ENCODE measurements around the gene SMARCAD1. TPM values are rescaled to one million over a fixed set of nuclear protein-coding genes. Genes with fewer than 3 reads are reported as not detected.
"Not testable (repeated sequence)": the region's sequence is repeated elsewhere in the genome, so short reads cannot be mapped to it uniquely, and the experiment has no call there.

The SMARCAD1 gene
- polyA plus RNA-seq, 1 donor, result 32.1 TPM

DNA sequence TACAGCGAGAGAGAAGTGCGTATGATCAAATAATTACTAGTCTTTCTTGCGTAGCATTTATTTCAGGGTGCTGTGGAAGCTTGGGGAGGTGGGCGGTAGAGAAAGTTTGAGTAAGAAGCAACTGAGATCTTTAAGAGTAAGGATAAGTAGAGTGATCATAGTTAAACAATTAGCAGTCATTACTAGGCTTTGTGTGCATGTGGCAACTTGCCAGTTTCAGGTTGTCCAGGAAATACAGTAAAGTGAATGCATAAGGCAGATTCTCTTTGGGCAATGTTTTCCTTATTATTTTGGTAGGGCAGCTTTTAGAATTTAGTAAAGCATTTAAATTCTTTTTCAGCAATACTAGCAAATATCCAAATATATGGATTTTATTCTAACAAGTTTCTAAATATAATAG lies 78.0 kb downstream of the SMARCAD1 start:
- no peak for DNase-seq
- no peak overlapping the region for H3K27ac ChIP-seq (ENCODE audit: low read length)

DNA sequence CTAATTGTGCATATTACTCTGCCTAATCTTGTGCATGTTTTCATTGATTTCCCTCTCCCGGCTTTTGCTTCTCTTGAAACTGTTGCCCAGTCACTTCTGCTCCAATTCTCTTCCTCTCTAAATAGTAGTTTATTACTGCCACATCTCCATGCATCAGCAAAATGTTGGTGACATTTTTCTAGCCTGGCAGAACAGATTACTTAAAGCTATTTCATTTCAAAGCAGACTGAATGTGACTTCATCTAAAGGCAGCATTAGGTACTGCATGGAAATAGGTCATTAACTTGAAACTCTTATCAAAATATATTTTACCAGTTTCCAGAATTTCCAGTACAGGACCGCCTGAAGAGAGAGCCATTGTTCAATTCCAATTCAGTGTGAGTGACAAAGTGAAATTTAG lies 82.6 kb downstream of the SMARCAD1 start:
- H3K36me3 ChIP-seq (ENCODE audit: control insufficient read depth, insufficient read depth, low read length), result peaks cover 11% of the 10 kb centered on the region
- H3K9me3 ChIP-seq (ENCODE audit: control insufficient read depth, low read depth, low read length), result no peaks in the 10 kb centered on the region
- H3K27ac ChIP-seq (ENCODE audit: low read length), result no peak overlapping the region
- 100% methylated on average over 1 of the region's 2 CpGs for WGBS (ENCODE audit: insufficient coverage, low lambda C conversion rate)
- no peak for DNase-seq
- H3K4me3 ChIP-seq (ENCODE audit: low read length), result no peak overlapping the region
- H3K27me3 ChIP-seq (ENCODE audit: control insufficient read depth, insufficient read depth, low read length), result no peaks in the 10 kb centered on the region
- no peaks in the 10 kb centered on the region for H3K4me1 ChIP-seq (ENCODE audit: control insufficient read depth, insufficient read depth, low read length)

More for the DNA sequence above, 78.0 kb downstream of the SMARCAD1 start:
- H3K27me3 ChIP-seq (ENCODE audit: control insufficient read depth, insufficient read depth, low read length), result no peaks in the 10 kb centered on the region
- peaks cover 36% of the 10 kb centered on the region for H3K36me3 ChIP-seq (ENCODE audit: control insufficient read depth, insufficient read depth, low read length)
- H3K4me3 ChIP-seq (ENCODE audit: low read length), result no peak overlapping the region
- H3K9me3 ChIP-seq (ENCODE audit: control insufficient read depth, low read depth, low read length), result no peaks in the 10 kb centered on the region
- 88% methylated on average over 3 of the region's 4 CpGs for WGBS (ENCODE audit: insufficient coverage, low lambda C conversion rate)
- H3K4me1 ChIP-seq (ENCODE audit: control insufficient read depth, insufficient read depth, low read length), result no peaks in the 10 kb centered on the region

DNA sequence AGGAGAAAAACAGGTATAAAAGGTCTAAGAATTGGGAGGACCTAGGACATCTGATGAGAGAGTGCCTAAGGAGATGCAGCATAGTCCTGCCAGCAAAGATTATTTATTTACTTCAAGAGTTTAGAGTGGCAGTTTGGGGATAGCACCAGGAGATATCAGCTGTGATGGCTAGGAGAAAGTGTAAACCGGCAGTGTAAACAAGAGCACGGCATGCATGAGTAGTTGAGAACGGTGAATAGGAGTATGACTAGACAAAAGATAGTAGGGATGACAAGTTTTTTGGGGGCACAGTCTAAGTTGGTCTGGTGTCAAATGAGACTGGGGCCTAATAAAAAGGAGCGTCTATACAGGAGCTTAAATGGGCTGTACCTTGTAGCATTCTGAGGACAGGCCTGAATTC lies 86.3 kb downstream of the SMARCAD1 start:
- H3K9me3 ChIP-seq (ENCODE audit: control insufficient read depth, low read depth, low read length); H3K27me3 ChIP-seq (ENCODE audit: control insufficient read depth, insufficient read depth, low read length); H3K4me3 ChIP-seq (ENCODE audit: low read length); H3K27ac ChIP-seq (ENCODE audit: low read length); H3K36me3 ChIP-seq (ENCODE audit: control insufficient read depth, insufficient read depth, low read length); H3K4me1 ChIP-seq (ENCODE audit: control insufficient read depth, insufficient read depth, low read length); DNase-seq: not testable (repeated sequence)
- no CpG with 5 or more reads among the region's 4 CpGs for WGBS (ENCODE audit: insufficient coverage, low lambda C conversion rate)

DNA sequence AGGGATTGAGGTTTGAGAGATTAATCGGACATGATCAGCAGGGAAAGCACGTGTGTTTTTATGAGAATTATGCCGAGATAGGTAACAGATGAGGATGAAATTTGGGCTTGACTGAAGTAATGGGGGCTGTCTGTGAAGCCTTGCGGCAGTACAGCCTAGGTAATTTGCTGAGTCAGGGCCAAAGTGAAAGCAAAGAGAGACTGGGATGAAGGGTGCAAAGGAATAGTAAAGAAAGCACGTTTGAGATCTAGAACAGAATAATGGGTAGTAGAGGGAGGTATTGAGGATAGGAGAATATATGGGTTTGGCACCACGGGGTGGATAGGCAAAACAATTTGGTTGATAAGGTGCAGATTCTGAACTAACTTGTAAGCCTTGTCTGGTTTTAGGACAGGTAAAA lies 87.8 kb downstream of the SMARCAD1 start:
- H3K9me3 ChIP-seq (ENCODE audit: control insufficient read depth, low read depth, low read length); H3K4me1 ChIP-seq (ENCODE audit: control insufficient read depth, insufficient read depth, low read length); H3K4me3 ChIP-seq (ENCODE audit: low read length); H3K27ac ChIP-seq (ENCODE audit: low read length); H3K36me3 ChIP-seq (ENCODE audit: control insufficient read depth, insufficient read depth, low read length); H3K27me3 ChIP-seq (ENCODE audit: control insufficient read depth, insufficient read depth, low read length); DNase-seq: not testable (repeated sequence)
- 77% methylated on average over 4 of the region's 6 CpGs for WGBS (ENCODE audit: insufficient coverage, low lambda C conversion rate)

DNA sequence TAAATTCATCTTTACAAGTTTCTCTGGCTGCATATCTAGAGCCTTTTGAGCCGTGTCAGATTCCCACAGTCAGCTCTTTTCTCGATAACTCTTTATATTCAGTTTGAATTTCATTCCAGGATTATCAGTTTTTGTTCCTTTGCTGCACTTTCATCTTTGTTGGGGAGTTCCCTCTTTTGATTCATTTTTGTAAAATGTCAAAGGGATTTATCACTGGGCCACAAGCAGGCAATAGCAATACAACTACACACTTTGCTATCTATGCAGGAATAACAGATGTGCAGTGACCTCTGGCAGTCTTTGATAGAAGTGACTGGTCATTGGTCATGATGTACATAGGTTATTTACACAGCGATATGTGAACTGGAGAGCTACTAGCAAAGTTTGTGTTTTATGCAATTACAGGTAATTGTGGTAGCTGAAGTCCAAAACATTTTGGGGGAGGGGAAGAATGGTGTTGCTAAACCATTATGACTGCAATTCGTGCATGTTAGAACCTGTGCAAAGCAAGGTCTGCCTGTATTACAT lies 91.1 kb downstream of the SMARCAD1 start:
- no peaks in the 10 kb centered on the region for H3K36me3 ChIP-seq (ENCODE audit: control insufficient read depth, insufficient read depth, low read length)
- H3K9me3 ChIP-seq (ENCODE audit: control insufficient read depth, low read depth, low read length), result no peaks in the 10 kb centered on the region
- peak; percentile 12 to 16 for DNase-seq
- 83% methylated on average over 2 of the region's 4 CpGs for WGBS (ENCODE audit: insufficient coverage, low lambda C conversion rate)
- H3K27me3 ChIP-seq (ENCODE audit: control insufficient read depth, insufficient read depth, low read length), result no peaks in the 10 kb centered on the region
- peak overlapping the region; percentile 0 for H3K27ac ChIP-seq (ENCODE audit: low read length)
- no peak overlapping the region for H3K4me3 ChIP-seq (ENCODE audit: low read length)
- peaks cover 5% of the 10 kb centered on the region for H3K4me1 ChIP-seq (ENCODE audit: control insufficient read depth, insufficient read depth, low read length)

DNA sequence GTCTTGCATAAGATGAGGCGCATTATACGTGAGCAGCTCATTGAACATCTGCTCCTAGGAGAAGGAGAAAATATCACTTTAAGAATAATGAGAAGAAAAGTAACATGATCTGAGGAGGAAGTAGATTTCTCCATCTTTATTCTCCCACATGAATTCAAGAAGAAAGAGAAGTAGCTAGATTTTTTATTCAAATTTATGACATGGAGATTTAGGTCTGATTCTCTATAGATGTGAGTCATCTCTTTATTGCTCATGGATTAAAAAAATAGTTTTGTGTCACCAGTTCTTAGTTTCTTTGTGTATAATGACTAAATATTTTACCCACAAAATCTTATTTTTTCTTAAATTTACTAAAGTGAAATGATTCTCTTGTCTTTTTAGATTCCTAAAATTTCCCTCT lies 94.5 kb downstream of the SMARCAD1 start:
- no CpG with 5 or more reads among the region's 2 CpGs for WGBS (ENCODE audit: insufficient coverage, low lambda C conversion rate)
- Histone ChIP-seq H3K27me3 (ENCODE audit: control insufficient read depth, insufficient read depth, low read length) (no peaks in the 10 kb centered on the region), H3K4me3 (ENCODE audit: low read length) (no peak overlapping the region), H3K4me1 (ENCODE audit: control insufficient read depth, insufficient read depth, low read length) (peaks cover 5% of the 10 kb centered on the region), H3K27ac (ENCODE audit: low read length) (no peak overlapping the region), H3K36me3 (ENCODE audit: control insufficient read depth, insufficient read depth, low read length) (no peaks in the 10 kb centered on the region), H3K9me3 (ENCODE audit: control insufficient read depth, low read depth, low read length) (no peaks in the 10 kb centered on the region)
- DNase-seq, result no peak

DNA sequence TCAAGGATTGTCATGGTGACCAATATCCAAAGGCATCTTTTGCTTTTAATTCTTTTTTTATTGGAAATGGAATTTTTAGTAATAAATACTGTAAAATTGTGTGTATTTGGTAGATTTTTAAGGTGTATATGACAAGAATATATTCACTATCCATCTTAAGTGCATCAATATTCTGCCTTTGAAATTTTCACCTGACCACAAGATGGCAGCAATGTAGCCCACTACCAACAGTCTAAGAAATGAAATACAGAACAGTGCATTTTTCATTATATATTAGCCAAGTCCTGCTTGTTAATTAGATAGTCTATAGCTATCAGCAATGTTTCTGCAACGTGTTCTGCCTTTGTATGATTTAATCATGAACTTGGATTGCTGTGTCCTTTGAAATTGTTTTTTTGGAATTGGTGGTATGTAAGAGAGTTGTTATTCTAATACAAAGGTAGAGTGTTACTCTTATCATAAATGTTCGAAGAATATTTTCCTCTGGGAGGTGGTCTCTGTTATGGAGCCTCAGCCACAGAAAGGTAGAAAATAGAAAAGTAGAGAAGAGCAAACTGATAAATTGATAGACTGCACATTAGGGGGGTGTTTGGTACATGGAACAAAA lies 96.8 kb downstream of the SMARCAD1 start:
- no peaks in the 10 kb centered on the region for H3K4me1 ChIP-seq (ENCODE audit: control insufficient read depth, insufficient read depth, low read length)
- no peaks in the 10 kb centered on the region for H3K36me3 ChIP-seq (ENCODE audit: control insufficient read depth, insufficient read depth, low read length)
- no peaks in the 10 kb centered on the region for H3K27me3 ChIP-seq (ENCODE audit: control insufficient read depth, insufficient read depth, low read length)
- peak; percentile 5 to 31 for DNase-seq
- no peaks in the 10 kb centered on the region for H3K9me3 ChIP-seq (ENCODE audit: control insufficient read depth, low read depth, low read length)
- WGBS (ENCODE audit: insufficient coverage, low lambda C conversion rate), result 100% methylated on average over 1 of the region's 2 CpGs
- no peak overlapping the region for H3K4me3 ChIP-seq (ENCODE audit: low read length)
- no peak overlapping the region for H3K27ac ChIP-seq (ENCODE audit: low read length)

DNA sequence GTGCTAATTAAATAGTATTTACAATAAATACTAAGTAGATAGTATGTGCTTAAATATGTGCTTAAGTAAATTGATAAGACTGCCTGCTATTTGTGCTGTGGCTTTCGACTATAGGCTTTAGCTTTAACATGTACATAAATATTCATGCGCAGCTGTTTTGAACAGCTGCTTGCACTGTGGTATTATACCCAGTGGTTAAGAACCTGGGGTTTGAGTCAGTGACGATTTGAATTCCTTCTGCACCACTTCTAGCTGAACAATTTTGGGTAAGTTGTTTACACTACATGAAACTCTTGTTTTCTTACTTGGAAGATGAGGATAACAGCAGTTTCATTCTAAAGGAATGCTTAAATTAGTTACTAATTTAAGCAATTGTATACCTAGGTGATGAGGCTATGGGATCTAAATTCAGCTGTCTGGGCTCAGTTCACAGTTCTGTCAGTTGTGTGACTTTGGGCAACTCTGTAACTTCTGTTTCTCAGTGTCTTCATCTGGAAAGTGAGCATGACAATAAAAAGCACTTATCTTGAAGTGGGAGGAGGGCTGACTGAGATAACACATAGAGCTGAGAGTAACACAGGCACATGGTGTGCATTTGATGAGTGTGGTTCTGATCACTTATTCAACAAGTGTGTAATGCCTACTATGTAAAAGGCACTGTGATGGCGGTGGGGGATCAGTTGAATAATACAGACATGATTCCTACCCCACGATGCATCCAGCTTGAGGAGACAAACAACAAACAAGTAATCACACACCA lies 98.0 kb downstream of the SMARCAD1 start:
- Histone ChIP-seq H3K27me3 (ENCODE audit: control insufficient read depth, insufficient read depth, low read length) (no peaks in the 10 kb centered on the region), H3K27ac (ENCODE audit: low read length) (no peak overlapping the region), H3K4me1 (ENCODE audit: control insufficient read depth, insufficient read depth, low read length) (no peaks in the 10 kb centered on the region), H3K4me3 (ENCODE audit: low read length) (no peak overlapping the region), H3K36me3 (ENCODE audit: control insufficient read depth, insufficient read depth, low read length) (no peaks in the 10 kb centered on the region), H3K9me3 (ENCODE audit: control insufficient read depth, low read depth, low read length) (no peaks in the 10 kb centered on the region)
- no CpG with 5 or more reads among the region's 5 CpGs for WGBS (ENCODE audit: insufficient coverage, low lambda C conversion rate)
- no peak for DNase-seq

DNA sequence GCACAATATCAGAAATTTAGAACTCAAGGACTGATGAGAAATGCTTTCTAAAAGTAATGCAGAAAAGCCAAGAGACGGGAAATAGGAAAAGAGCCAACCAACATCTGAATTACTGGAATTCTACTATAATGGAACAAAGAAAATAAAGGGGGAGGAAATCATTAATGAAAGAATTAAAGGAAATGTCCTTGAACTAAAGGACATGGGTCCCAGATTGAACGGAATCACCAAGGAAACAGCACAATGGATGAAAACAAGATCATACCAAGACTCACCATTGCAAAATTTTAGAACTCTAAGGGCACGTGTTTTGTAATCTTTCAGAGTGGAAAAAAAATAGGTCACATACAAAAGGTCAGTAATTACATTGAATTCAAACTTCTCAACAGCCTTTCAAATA lies 99.0 kb downstream of the SMARCAD1 start:
- DNase-seq, result no peak
- Histone ChIP-seq H3K4me1 (ENCODE audit: control insufficient read depth, insufficient read depth, low read length) (no peaks in the 10 kb centered on the region), H3K9me3 (ENCODE audit: control insufficient read depth, low read depth, low read length) (no peaks in the 10 kb centered on the region), H3K27ac (ENCODE audit: low read length) (no peak overlapping the region), H3K4me3 (ENCODE audit: low read length) (no peak overlapping the region), H3K36me3 (ENCODE audit: control insufficient read depth, insufficient read depth, low read length) (no peaks in the 10 kb centered on the region), H3K27me3 (ENCODE audit: control insufficient read depth, insufficient read depth, low read length) (no peaks in the 10 kb centered on the region)
- 83% methylated on average over 2 of the region's 3 CpGs for WGBS (ENCODE audit: insufficient coverage, low lambda C conversion rate)

DNA sequence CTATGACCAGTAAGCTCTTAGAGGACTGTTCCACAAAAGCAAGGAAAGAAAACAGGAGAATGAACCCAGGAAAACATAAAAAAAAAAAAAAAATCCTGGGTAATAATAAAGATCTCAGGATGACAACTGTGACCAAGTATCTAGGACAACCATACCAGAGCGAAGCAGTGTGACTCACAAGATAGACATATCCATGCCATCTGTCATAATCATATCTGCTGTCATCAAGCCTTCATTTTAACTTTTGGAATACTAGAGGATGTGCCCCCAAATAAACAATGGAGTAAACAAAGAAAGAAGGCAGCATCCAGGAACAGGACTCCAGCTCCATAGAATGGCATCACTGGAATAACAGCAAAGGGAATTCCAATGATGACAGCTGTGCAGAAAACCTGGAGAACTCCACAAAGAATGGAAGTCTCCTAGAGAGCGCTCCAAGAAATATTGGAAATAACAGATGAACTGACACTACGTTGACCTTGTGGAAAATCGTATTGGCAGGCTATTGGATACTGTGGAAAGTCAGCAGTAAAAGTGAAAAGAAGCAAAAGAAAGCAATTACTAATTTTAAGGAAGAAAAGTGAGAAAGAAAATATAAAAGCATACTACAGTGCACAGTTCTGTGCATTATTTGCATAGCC lies 99.7 kb downstream of the SMARCAD1 start:
- Histone ChIP-seq H3K27me3 (ENCODE audit: control insufficient read depth, insufficient read depth, low read length) (no peaks in the 10 kb centered on the region), H3K9me3 (ENCODE audit: control insufficient read depth, low read depth, low read length) (no peaks in the 10 kb centered on the region), H3K4me1 (ENCODE audit: control insufficient read depth, insufficient read depth, low read length) (no peaks in the 10 kb centered on the region), H3K27ac (ENCODE audit: low read length) (no peak overlapping the region), H3K4me3 (ENCODE audit: low read length) (no peak overlapping the region), H3K36me3 (ENCODE audit: control insufficient read depth, insufficient read depth, low read length) (no peaks in the 10 kb centered on the region)
- DNase-seq, result no peak
- WGBS (ENCODE audit: insufficient coverage, low lambda C conversion rate), result 97% methylated on average over 4 of the region's 4 CpGs
